ENCODE results near the gene STXBP1.

DNA sequence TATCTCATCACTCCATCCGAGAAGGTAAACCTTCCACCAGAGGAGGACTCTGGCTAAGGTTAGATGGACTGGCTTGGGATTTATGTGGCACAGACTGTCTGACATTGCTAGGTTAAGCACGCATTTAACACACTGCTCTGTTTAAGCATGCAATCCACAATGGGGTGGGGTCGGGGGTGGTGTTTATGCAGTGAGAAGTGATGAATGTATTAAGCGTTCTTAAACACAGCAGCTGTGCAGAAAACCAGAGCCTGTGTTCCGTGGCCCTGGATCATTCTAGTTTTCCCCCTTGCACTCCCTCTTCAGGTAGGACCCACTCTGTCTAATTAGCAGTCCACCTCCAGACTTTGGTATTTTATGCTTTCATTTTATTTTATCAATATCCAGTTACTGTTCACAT is 46.4 kb downstream of the STXBP1 start:
- TF ChIP-seq POLR2AphosphoS5 (IDR thresholded peaks at IDR 0.05; ENCODE audit: low read depth, low read length) (no peak), EZH2 (IDR thresholded peaks at IDR 0.05) (no peak), TCF7L2 (IDR thresholded peaks at IDR 0.05; ENCODE audit: borderline replicate concordance, extremely low read depth, insufficient read depth, insufficient read length) (no peak), CTCF (IDR thresholded peaks at IDR 0.05 in 2 of 3, conservative IDR thresholded peaks at IDR 0.05 in 1 of 3; ENCODE audit: borderline replicate concordance in 1 of 3, insufficient read depth in 1 of 3, low read depth in 2 of 3, low read length in 2 of 3) (no peak), ATF3 (IDR thresholded peaks at IDR 0.05) (no peak), RAD21 (IDR thresholded peaks at IDR 0.05; ENCODE audit: low read depth) (no peak), EGR1 (IDR thresholded peaks at IDR 0.05; ENCODE audit: low read depth) (no peak)
